ENCODE results near the gene SLC26A1. TPM values are rescaled to one million over a fixed set of nuclear protein-coding genes. Genes with fewer than 3 reads are reported as not detected.

Gene SLC26A1
- total and polyA plus RNA-seq, 2 of the 13 experiments (the other 11 are each of a cell fraction or from before 2014, with no cell fraction given) = 5.4 to 22.9 TPM

DNA sequence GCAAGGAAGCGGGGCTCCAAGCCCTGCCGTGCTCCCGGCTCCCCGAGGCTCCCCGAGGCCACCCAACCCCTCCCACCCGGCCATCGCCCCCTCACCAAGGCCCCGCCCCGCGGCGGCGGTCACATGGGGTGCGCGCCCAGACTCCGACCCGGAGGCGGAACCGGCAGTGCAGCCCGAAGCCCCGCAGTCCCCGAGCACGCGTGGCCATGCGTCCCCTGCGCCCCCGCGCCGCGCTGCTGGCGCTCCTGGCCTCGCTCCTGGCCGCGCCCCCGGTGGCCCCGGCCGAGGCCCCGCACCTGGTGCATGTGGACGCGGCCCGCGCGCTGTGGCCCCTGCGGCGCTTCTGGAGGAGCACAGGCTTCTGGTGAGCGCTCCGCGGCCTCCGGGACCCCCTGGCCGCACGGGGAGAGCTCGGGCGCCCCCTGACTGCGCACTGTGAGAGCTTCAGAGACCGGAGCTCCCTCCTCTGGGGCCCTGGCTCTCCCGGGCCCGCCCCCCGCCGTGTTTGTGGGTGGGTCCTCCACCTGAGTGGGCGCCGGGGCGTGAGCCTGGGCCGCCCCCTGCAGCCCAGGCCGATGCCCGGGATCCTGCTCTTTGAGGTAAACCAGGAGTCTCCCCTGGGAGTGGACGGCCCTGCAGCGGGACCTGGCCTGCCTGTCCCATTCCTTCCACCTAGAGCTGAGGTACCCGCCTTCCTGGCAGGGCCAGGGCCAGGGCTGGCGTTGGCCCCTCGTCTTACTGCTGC is 6.2 kb downstream of the SLC26A1 start, which contains the start of gene IDUA (continued):
- TF ChIP-seq, protein P1, sequence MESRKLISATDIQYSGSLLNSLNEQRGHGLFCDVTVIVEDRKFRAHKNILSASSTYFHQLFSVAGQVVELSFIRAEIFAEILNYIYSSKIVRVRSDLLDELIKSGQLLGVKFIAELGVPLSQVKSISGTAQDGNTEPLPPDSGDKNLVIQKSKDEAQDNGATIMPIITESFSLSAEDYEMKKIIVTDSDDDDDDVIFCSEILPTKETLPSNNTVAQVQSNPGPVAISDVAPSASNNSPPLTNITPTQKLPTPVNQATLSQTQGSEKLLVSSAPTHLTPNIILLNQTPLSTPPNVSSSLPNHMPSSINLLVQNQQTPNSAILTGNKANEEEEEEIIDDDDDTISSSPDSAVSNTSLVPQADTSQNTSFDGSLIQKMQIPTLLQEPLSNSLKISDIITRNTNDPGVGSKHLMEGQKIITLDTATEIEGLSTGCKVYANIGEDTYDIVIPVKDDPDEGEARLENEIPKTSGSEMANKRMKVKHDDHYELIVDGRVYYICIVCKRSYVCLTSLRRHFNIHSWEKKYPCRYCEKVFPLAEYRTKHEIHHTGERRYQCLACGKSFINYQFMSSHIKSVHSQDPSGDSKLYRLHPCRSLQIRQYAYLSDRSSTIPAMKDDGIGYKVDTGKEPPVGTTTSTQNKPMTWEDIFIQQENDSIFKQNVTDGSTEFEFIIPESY (CRISPR knock-in tag; IDR thresholded peaks at IDR 0.05) = no peak
- TF ChIP-seq, protein P2, sequence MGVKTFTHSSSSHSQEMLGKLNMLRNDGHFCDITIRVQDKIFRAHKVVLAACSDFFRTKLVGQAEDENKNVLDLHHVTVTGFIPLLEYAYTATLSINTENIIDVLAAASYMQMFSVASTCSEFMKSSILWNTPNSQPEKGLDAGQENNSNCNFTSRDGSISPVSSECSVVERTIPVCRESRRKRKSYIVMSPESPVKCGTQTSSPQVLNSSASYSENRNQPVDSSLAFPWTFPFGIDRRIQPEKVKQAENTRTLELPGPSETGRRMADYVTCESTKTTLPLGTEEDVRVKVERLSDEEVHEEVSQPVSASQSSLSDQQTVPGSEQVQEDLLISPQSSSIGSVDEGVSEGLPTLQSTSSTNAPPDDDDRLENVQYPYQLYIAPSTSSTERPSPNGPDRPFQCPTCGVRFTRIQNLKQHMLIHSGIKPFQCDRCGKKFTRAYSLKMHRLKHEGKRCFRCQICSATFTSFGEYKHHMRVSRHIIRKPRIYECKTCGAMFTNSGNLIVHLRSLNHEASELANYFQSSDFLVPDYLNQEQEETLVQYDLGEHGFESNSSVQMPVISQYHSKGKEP (CRISPR knock-in tag; IDR thresholded peaks at IDR 0.05) = no peak
- TF ChIP-seq ZFP36 (IDR thresholded peaks at IDR 0.05; ENCODE audit: borderline replicate concordance, low read depth, low read length, partially characterized antibody) (no peak), SRSF9 (IDR thresholded peaks at IDR 0.05; ENCODE audit: borderline replicate concordance, insufficient read depth, low read depth, low read length, poor library complexity, severe bottlenecking) (no peak), ZNF713 (CRISPR knock-in tag; IDR thresholded peaks at IDR 0.05) (no peak), ZNF652 (CRISPR knock-in tag; IDR thresholded peaks at IDR 0.05; ENCODE audit: borderline replicate concordance, low read depth) (no peak), AGO1 (IDR thresholded peaks at IDR 0.05; ENCODE audit: low read depth, low read length, poor library complexity, severe bottlenecking) (peak; percentile 100), HOXA9 (CRISPR knock-in tag; IDR thresholded peaks at IDR 0.05; ENCODE audit: borderline replicate concordance) (no peak), JUNB (CRISPR knock-in tag; IDR thresholded peaks at IDR 0.05; ENCODE audit: borderline replicate concordance) (no peak), DMAP1 (CRISPR knock-in tag; IDR thresholded peaks at IDR 0.05) (0 out of 2 replicates have a peak, but pooled peaks have one; percentile 23), NFKBIZ (CRISPR knock-in tag; IDR thresholded peaks at IDR 0.05) (no peak)
- TF ChIP-seq, protein P3, sequence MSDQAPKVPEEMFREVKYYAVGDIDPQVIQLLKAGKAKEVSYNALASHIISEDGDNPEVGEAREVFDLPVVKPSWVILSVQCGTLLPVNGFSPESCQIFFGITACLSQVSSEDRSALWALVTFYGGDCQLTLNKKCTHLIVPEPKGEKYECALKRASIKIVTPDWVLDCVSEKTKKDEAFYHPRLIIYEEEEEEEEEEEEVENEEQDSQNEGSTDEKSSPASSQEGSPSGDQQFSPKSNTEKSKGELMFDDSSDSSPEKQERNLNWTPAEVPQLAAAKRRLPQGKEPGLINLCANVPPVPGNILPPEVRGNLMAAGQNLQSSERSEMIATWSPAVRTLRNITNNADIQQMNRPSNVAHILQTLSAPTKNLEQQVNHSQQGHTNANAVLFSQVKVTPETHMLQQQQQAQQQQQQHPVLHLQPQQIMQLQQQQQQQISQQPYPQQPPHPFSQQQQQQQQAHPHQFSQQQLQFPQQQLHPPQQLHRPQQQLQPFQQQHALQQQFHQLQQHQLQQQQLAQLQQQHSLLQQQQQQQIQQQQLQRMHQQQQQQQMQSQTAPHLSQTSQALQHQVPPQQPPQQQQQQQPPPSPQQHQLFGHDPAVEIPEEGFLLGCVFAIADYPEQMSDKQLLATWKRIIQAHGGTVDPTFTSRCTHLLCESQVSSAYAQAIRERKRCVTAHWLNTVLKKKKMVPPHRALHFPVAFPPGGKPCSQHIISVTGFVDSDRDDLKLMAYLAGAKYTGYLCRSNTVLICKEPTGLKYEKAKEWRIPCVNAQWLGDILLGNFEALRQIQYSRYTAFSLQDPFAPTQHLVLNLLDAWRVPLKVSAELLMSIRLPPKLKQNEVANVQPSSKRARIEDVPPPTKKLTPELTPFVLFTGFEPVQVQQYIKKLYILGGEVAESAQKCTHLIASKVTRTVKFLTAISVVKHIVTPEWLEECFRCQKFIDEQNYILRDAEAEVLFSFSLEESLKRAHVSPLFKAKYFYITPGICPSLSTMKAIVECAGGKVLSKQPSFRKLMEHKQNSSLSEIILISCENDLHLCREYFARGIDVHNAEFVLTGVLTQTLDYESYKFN (CRISPR knock-in tag; conservative IDR thresholded peaks at IDR 0.05) = 0 out of 2 replicates have a peak, but pooled peaks have one; percentile 17
- TF ChIP-seq, protein P4, sequence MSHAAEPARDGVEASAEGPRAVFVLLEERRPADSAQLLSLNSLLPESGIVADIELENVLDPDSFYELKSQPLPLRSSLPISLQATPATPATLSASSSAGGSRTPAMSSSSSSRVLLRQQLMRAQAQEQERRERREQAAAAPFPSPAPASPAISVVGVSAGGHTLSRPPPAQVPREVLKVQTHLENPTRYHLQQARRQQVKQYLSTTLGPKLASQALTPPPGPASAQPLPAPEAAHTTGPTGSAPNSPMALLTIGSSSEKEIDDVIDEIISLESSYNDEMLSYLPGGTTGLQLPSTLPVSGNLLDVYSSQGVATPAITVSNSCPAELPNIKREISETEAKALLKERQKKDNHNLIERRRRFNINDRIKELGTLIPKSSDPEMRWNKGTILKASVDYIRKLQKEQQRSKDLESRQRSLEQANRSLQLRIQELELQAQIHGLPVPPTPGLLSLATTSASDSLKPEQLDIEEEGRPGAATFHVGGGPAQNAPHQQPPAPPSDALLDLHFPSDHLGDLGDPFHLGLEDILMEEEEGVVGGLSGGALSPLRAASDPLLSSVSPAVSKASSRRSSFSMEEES (CRISPR knock-in tag; IDR thresholded peaks at IDR 0.05) = 0 out of 2 replicates have a peak, but pooled peaks have one; percentile 33
- TF ChIP-seq, protein P5, sequence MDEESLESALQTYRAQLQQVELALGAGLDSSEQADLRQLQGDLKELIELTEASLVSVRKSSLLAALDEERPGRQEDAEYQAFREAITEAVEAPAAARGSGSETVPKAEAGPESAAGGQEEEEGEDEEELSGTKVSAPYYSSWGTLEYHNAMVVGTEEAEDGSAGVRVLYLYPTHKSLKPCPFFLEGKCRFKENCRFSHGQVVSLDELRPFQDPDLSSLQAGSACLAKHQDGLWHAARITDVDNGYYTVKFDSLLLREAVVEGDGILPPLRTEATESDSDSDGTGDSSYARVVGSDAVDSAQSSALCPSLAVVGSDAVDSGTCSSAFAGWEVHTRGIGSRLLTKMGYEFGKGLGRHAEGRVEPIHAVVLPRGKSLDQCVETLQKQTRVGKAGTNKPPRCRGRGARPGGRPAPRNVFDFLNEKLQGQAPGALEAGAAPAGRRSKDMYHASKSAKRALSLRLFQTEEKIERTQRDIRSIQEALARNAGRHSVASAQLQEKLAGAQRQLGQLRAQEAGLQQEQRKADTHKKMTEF (CRISPR knock-in tag; IDR thresholded peaks at IDR 0.05) = peak; percentile 54; the same call in 1 of the 2 replicates
- TF ChIP-seq, protein P6, sequence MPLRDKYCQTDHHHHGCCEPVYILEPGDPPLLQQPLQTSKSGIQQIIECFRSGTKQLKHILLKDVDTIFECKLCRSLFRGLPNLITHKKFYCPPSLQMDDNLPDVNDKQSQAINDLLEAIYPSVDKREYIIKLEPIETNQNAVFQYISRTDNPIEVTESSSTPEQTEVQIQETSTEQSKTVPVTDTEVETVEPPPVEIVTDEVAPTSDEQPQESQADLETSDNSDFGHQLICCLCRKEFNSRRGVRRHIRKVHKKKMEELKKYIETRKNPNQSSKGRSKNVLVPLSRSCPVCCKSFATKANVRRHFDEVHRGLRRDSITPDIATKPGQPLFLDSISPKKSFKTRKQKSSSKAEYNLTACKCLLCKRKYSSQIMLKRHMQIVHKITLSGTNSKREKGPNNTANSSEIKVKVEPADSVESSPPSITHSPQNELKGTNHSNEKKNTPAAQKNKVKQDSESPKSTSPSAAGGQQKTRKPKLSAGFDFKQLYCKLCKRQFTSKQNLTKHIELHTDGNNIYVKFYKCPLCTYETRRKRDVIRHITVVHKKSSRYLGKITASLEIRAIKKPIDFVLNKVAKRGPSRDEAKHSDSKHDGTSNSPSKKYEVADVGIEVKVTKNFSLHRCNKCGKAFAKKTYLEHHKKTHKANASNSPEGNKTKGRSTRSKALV (CRISPR knock-in tag; IDR thresholded peaks at IDR 0.05) = peak; percentile 89

Data from HepG2 (cell line).